ENCODE measurements around the gene LHFPL2. TPM values are rescaled to one million over a fixed set of nuclear protein-coding genes. Genes with fewer than 3 reads are reported as not detected.
"Not testable (repeated sequence)": the region's sequence is repeated elsewhere in the genome, so short reads cannot be mapped to it uniquely, and the experiment has no call there.

The LHFPL2 gene
- total RNA-seq, 1 donor from 2014 or later: 40.6 TPM

GRCh38 chr5:78624011-78624541, 24.5 kb downstream of the LHFPL2 start:
- Histone ChIP-seq H3K27me3 (ENCODE audit: low read depth) (no peaks in the 10 kb centered on the region), H3K27ac (no peak overlapping the region), H3K4me1 (no peaks in the 10 kb centered on the region), H3K9me3 (peaks cover 3% of the 10 kb centered on the region), H3K36me3 (no peaks in the 10 kb centered on the region), H3K4me3 (no peak overlapping the region)
- DNase-seq: no peak
- TF ChIP-seq CTCF (IDR thresholded peaks at IDR 0.05): no peak
- ATAC-seq: no peak
- intact Hi-C loops (cut with DNase I): no loop called here

GRCh38 chr5:78622302-78622971, 26.1 kb downstream of the LHFPL2 start:
- ATAC-seq (no peak), DNase-seq (no peak)
- Histone ChIP-seq H3K9me3 (peaks cover 3% of the 10 kb centered on the region), H3K4me3 (no peak overlapping the region), H3K27me3 (ENCODE audit: low read depth) (no peaks in the 10 kb centered on the region), H3K27ac (no peak overlapping the region), H3K36me3 (no peaks in the 10 kb centered on the region), H3K4me1 (no peaks in the 10 kb centered on the region)
- intact Hi-C loops (cut with DNase I): no loop called here
- no peak for TF ChIP-seq CTCF (IDR thresholded peaks at IDR 0.05)

- no peaks in the 10 kb centered on the region for H3K27me3 ChIP-seq (ENCODE audit: low read depth)
- H3K4me3 ChIP-seq: no peak overlapping the region
- no peak for TF ChIP-seq CTCF (IDR thresholded peaks at IDR 0.05)
- H3K4me1 ChIP-seq: no peaks in the 10 kb centered on the region
- H3K27ac ChIP-seq: no peak overlapping the region
- H3K36me3 ChIP-seq: no peaks in the 10 kb centered on the region
- peaks cover 3% of the 10 kb centered on the region for H3K9me3 ChIP-seq
- intact Hi-C loops (cut with DNase I): no loop called here
- DNase-seq (no peak), ATAC-seq (no peak)
Observed at GRCh38 chr5:78621291-78621738, 27.3 kb downstream of the LHFPL2 start.

GRCh38 chr5:78620119-78620518, 28.5 kb downstream of the LHFPL2 start:
- H3K9me3 ChIP-seq; DNase-seq; H3K4me1 ChIP-seq; H3K27ac ChIP-seq; H3K4me3 ChIP-seq; H3K36me3 ChIP-seq; intact Hi-C loops (cut with DNase I); ATAC-seq; H3K27me3 ChIP-seq (ENCODE audit: low read depth): not testable (repeated sequence)

- no peak overlapping the region for H3K4me3 ChIP-seq
- DNase-seq: no peak
Observed at GRCh38 chr5:78618303-78618702, 30.3 kb downstream of the LHFPL2 start.

More at GRCh38 chr5:78618303-78618702, 30.3 kb downstream of the LHFPL2 start:
- intact Hi-C loops (cut with DNase I): no loop called here
- Histone ChIP-seq H3K27ac (no peak overlapping the region), H3K27me3 (ENCODE audit: low read depth) (no peaks in the 10 kb centered on the region), H3K4me1 (no peaks in the 10 kb centered on the region), H3K9me3 (peaks cover 3% of the 10 kb centered on the region), H3K36me3 (no peaks in the 10 kb centered on the region)
- no peak for TF ChIP-seq CTCF (IDR thresholded peaks at IDR 0.05)
- no peak for ATAC-seq
